22Rv1 (cell line): Measurements from ENCODE around the gene CNTNAP2.

ENCODE experiments used
- H3K27ac ChIP-seq: fragments of 450-650 bp; 2 replicates; pipeline ENCODE4 v1.5.1; 2017
- CTCF ChIP-seq: fragments of 450-650 bp; IDR thresholded peaks from 2 replicates; pipeline ENCODE4 v1.5.1; 2017; ENCODE audit warnings: mild to moderate bottlenecking
- ZFX ChIP-seq: fragments of 450-650 bp; IDR thresholded peaks from 2 replicates; pipeline ENCODE4 v1.6.1; 2017; ENCODE audit warnings: antibody characterized with exemption, borderline replicate concordance

CNTNAP2 gene

GRCh38 chr7:146346096-146346495 is 229.5 kb downstream of the CNTNAP2 start:
- TF ChIP-seq ZFX (no peak), CTCF (no peak)

DNA sequence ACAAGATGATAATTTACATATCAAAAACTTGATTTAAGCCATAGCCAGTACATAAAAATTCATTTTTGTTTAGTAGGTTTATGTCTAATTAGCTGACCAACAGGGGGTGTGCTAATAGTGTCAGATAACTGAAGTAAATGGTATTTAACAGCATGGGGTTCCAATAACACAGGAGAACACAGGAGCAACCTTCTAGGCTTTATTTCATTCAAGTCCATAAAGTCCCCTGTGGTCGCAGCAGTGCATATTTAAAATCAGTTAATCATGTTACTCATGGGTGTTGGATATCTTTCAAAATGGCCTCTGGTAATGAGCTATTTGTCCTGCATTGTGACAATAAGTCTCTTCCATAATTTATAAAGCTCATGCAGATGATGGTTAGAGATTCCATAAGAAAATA is 238.6 kb downstream of the CNTNAP2 start:
- TF ChIP-seq ZFX (no peak), CTCF (0 out of 2 replicates have a peak, but pooled peaks have one; percentile 8)
- H3K27ac ChIP-seq: no peak overlapping the region

More at GRCh38 chr7:146346096-146346495, 229.5 kb downstream of the CNTNAP2 start:
- no peak overlapping the region for H3K27ac ChIP-seq

DNA sequence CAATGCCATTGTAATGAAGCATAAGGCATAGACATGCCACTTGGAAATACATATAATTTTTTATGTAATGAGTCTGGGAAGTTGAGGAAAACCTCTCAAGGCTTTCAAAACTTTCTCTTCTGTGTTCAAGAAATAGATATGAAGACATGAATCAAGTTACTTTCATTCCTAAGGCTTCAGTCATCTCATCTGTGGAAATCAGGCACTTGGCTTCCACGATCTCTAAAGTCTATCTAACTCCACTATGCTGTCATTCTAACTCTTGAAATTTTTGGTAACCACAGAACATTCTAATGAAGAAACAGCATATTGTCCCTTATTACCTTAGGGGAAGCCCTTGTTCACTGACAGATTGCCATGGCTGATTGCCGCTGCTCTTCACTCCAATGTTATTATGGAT is 242.6 kb downstream of the CNTNAP2 start:
- TF ChIP-seq ZFX (no peak), CTCF (no peak)
- H3K27ac ChIP-seq: no peak overlapping the region

DNA sequence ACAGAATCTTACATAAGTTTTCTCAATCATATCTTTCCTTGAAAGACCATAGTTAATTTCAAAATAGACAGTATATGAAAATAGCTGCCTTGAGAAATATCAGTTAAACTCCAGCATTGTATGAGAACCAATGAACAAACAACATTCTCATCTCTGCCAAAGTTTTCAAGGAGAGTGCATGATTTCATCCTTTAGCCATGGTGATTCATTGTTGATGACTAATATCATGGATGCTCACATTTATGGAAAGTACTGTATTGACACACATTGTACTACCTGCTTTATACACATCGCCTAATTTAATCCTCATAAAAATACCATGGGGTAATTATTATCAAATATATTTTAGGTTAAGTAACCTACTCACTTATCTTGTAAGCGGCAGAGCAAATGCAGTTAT is 250.3 kb downstream of the CNTNAP2 start:
- no peak for TF ChIP-seq CTCF
- no peak for TF ChIP-seq ZFX
- H3K27ac ChIP-seq: no peak overlapping the region

DNA sequence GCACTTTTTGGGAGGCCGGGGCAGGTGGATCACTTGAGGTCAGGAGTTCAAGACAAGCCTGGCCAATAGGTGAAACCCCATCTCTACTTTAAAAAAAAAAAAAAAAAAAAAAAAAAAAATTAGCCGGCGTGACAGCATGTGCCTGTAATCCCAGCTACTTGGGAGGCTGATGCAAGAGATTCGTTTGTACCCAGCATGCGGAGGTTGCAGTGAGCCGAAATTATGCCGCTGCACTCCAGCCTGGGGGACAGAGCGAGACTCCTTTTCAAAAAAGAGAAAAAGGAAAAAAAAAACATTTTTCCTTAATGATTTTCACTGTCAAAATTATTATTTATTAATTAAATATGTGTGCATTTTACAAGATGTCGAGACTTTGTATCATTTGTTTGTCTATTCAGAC is 253.6 kb downstream of the CNTNAP2 start:
- TF ChIP-seq CTCF (no peak), ZFX (no peak)

DNA sequence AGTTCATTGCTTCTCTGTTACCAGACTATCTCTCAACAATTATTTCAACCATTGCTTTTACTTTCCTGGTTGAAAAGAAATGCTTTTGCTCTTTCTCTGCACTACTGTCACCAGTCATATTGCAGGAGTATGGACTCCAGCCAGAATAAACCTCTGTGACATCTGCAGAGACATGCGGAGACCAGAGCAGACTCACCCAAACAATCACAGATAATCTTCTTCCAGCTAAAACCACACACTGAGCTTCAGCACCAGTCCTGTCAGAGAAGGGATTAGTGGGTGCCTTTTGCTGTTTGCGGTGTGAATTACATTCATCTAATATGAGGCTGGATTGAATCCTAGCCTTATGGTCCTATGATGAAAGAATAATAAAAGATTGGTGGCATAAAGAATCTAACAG is 258.6 kb downstream of the CNTNAP2 start:
- H3K27ac ChIP-seq: no peak overlapping the region
- no peak for TF ChIP-seq CTCF
- TF ChIP-seq ZFX: no peak

More for the DNA sequence above, 253.6 kb downstream of the CNTNAP2 start:
- no peak overlapping the region for H3K27ac ChIP-seq

DNA sequence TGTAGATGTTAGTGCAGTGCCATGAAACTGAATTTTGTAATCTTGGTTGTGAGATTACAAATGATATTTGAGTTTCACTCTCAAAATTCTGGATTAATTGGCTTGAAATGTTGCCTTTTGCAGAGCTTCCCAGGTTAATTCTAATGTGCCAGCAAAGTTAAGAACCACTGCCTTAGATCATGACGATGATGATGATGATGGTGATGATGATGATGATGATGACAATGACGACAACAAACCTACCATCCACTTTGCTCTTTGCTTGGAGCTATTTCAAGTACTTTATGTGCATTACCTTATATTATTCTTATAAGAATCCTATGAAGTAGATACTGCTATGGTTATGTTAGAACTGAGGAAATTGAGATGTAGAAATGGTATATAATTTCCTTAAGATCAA is 261.6 kb downstream of the CNTNAP2 start:
- TF ChIP-seq CTCF (no peak), ZFX (no peak)
- no peak overlapping the region for H3K27ac ChIP-seq
